Transverse colon (tissue), 4 donors: ENCODE measurements around the gene MTCH1. TPM values are rescaled to one million over a fixed set of nuclear protein-coding genes. Genes with fewer than 3 reads are reported as not detected.
A peak's percentile ranks its signal among the peaks of the same experiment; 100 is the strongest.

Source experiments
- DNase-seq: peaks from one replicate; pipeline ENCODE4 v3.0.0-alpha.2; 2019
- H3K27ac ChIP-seq, 4 donors: fragments of 200-600 bp; sonication (generic); 2 replicates each; pipeline ENCODE4 v1.5.1; 2016 to 2018; ENCODE audit warnings: inconsistent platforms in 4 of 4
- H3K27me3 ChIP-seq: fragments of 200-600 bp; sonication (generic); 2 replicates; pipeline ENCODE4 v1.5.1; 2017; ENCODE audit warnings: inconsistent platforms
- H3K36me3 ChIP-seq, 4 donors: fragments of 200-600 bp; sonication (generic); 2 replicates each; pipeline ENCODE4 v1.5.1; 2017 to 2019; ENCODE audit warnings: inconsistent platforms in 4 of 4
- H3K4me1 ChIP-seq, 4 donors: fragments of 200-600 bp; sonication (generic); 2 replicates each; pipeline ENCODE4 v1.5.1; 2017 to 2020; ENCODE audit warnings: inconsistent platforms in 4 of 4
- H3K4me3 ChIP-seq, 4 donors: fragments of 200-600 bp; sonication (generic); 1 replicate in 1 of 4; 2 replicates in 3 of 4; pipeline versions ENCODE4 v1.5.1 to v1.6.1; 2017 to 2019; ENCODE audit warnings: inconsistent platforms in 4 of 4
- H3K9me3 ChIP-seq, 2 donors: fragments of 200-600 bp; sonication (generic); 2 replicates each; pipeline ENCODE4 v1.5.1; 2017 to 2019; ENCODE audit warnings: inconsistent platforms in 2 of 2
- EP300 ChIP-seq: sonication (generic); formaldehyde crosslinking; IDR thresholded peaks from one replicate; pipeline ENCODE4 v1.6.1; 2017; ENCODE audit warnings: antibody characterized with exemption, low read depth
- POLR2A ChIP-seq: fragments of 450-650 bp; IDR thresholded peaks from one replicate; pipeline ENCODE4 v1.6.1; 2016; ENCODE audit warnings: antibody characterized with exemption, mild to moderate bottlenecking, moderate library complexity
- POLR2AphosphoS5 ChIP-seq, 3 donors: sonication (generic); formaldehyde crosslinking; IDR thresholded peaks; one replicate each; pipeline ENCODE4 v1.6.1; 2016; ENCODE audit warnings: antibody characterized with exemption in 3 of 3
- WGBS, 2 donors: methylation state at CpG; one replicate each; pipeline ENCODE4 v1.1.5; 2018; ENCODE audit warnings: low coverage in 1 of 2; 5-methylcytosine and 5-hydroxymethylcytosine counted together
- in situ Hi-C, 4 donors: fragments of 200-750 bp; cut with MboI; loops; one replicate each; pipeline versions ENCODE4 v1.15.0 to v1.15.1; 2017; ENCODE audit warnings: low sequenced_read_pairs in 3 of 4, low pct_ligation_motif_present in 1 of 4, low pct_unique_long_range_greater_than_20kb in 1 of 4
- intact Hi-C: fragments of 100-400 bp; cut with DNase I; formaldehyde crosslinking; loops from one replicate; pipeline ENCODE4 v1.15.1; 2023; ENCODE audit warnings: low total_unique reads
- total RNA-seq, 4 donors: library from RNA; depleted of rRNA; stranded (reverse); fragments of >200 nt; gene quantifications; one replicate each; pipeline ENCODE4 v1.1.0, GENCODE V29; 2016
- TF ChIP-seq, protein P1 (sequence below), 5 experiments: fragments of 200-600 bp in 3 of 5; fragments of 450-650 bp in 2 of 5; sonication (generic) in 3 of 5; IDR thresholded peaks; 1 replicate in 2 of 5; 2 replicates in 3 of 5; pipeline ENCODE4 v1.5.1; 2016 to 2017; ENCODE audit warnings: antibody characterized with exemption in 5 of 5, inconsistent platforms in 3 of 5, mild to moderate bottlenecking in 2 of 5, moderate library complexity in 1 of 5

Gene MTCH1
- total RNA-seq, 4 donors from 2014 or later: 123 to 190 (median 152) TPM

DNA sequence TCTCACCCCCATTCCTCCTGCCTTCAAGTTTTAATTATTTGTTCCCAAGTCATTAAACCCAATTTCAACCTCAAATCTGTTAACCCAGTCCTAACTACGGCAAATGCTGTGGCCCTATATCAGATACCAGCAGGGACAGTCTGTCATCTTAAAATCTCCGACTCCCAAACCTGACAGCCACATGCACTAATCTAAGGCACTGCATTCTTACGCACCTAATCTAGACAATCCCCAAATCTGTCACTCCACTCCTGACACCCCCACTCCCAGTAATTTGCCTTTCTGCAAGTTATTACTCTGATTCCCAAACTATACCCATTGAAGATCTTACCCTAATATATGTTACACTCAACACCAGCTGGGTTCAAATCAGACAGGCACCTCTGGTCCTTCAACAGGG, 2.5 kb downstream of the MTCH1 start:
- in situ Hi-C loops: loop anchor here in 1 of 4 donors (10.0 kb wide), 1 partner anchor 99 kb away; the partner anchor contains the start of gene C6orf89
- peaks cover 28 to 68% (median 43%) of the 10 kb centered on the region in 4 donors for H3K4me1 ChIP-seq
- H3K27me3 ChIP-seq: no peaks in the 10 kb centered on the region
- H3K36me3 ChIP-seq: peaks cover 0 to under 1% (median under 1%) of the 10 kb centered on the region in 4 donors
- H3K27ac ChIP-seq: peak overlapping the region in 1 of 4 donors; percentile 94
- TF ChIP-seq, protein P1, sequence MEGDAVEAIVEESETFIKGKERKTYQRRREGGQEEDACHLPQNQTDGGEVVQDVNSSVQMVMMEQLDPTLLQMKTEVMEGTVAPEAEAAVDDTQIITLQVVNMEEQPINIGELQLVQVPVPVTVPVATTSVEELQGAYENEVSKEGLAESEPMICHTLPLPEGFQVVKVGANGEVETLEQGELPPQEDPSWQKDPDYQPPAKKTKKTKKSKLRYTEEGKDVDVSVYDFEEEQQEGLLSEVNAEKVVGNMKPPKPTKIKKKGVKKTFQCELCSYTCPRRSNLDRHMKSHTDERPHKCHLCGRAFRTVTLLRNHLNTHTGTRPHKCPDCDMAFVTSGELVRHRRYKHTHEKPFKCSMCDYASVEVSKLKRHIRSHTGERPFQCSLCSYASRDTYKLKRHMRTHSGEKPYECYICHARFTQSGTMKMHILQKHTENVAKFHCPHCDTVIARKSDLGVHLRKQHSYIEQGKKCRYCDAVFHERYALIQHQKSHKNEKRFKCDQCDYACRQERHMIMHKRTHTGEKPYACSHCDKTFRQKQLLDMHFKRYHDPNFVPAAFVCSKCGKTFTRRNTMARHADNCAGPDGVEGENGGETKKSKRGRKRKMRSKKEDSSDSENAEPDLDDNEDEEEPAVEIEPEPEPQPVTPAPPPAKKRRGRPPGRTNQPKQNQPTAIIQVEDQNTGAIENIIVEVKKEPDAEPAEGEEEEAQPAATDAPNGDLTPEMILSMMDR (IDR thresholded peaks at IDR 0.05): no peak
- no peak for TF ChIP-seq POLR2A
- no peak for TF ChIP-seq POLR2AphosphoS5 (IDR thresholded peaks at IDR 0.05)
- TF ChIP-seq EP300: no peak
- DNase-seq: no peak
- WGBS, 2 donors: 91 to 98% methylated on average over 3 of the region's 3 CpGs
- intact Hi-C loops: loop anchor here (5.0 kb wide), 1 partner anchor 34 kb away; no protein-coding TSS in a partner anchor
- no peak overlapping the region for H3K4me3 ChIP-seq
- no peaks in the 10 kb centered on the region for H3K9me3 ChIP-seq

DNA sequence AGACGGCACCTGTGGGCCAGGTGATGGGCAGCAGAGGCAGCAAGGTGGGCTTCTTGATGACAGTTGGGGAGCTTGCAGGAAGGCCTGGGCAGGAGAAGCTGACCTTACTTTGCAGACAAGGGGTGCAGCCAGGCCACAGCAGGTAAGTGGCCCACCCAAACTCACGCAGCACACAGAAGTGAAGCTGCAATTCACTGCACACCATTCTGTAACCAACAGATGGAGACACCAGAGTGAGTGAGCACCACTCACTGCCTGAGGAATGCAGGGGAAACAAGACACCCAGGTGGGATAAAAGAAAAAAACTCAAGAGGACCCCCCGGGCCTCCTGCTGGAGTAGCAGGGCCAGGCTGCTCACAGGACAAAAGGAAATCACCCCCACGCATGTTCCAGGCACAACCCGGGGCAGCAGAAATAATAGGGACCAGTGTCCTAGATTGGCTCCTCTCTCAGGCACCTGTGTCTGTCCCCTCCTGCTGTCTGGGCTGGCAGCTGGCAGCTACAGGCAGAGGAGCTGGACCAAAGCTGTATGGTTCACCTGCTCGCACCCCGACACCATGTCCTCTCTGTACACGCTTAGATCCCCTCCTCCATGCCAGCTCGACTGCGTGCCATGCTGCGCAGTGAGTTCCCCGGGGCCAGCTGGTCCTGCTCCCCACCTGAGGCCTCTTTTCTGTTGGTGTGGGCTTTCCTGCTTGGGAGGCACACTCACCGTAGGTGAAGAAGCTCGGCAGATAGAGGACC, 4.9 kb downstream of the MTCH1 start:
- in situ Hi-C loops (loop anchor here in 1 of 4 donors (10.0 kb wide), 1 partner anchor 96 kb away; the partner anchor contains the start of gene C6orf89), intact Hi-C loops (loop anchor here (5.0 kb wide), 1 partner anchor 36 kb away; no protein-coding TSS in a partner anchor)
- Histone ChIP-seq H3K4me1 (peaks cover 16 to 52% (median 34%) of the 10 kb centered on the region in 4 donors), H3K9me3 (no peaks in the 10 kb centered on the region), H3K27ac (no peak overlapping the region), H3K27me3 (no peaks in the 10 kb centered on the region), H3K36me3 (peaks cover 0 to 25% (median 12%) of the 10 kb centered on the region in 4 donors), H3K4me3 (no peak overlapping the region)
- no peak for DNase-seq
- WGBS, 2 donors: 80% methylated on average over 14 of the region's 14 CpGs; no CpG with 5 or more reads in 1 of the 2 donors
- TF ChIP-seq POLR2A: no peak
- TF ChIP-seq POLR2AphosphoS5 (IDR thresholded peaks at IDR 0.05): no peak
- TF ChIP-seq, protein P1 (IDR thresholded peaks at IDR 0.05): no peak
- no peak for TF ChIP-seq EP300

DNA sequence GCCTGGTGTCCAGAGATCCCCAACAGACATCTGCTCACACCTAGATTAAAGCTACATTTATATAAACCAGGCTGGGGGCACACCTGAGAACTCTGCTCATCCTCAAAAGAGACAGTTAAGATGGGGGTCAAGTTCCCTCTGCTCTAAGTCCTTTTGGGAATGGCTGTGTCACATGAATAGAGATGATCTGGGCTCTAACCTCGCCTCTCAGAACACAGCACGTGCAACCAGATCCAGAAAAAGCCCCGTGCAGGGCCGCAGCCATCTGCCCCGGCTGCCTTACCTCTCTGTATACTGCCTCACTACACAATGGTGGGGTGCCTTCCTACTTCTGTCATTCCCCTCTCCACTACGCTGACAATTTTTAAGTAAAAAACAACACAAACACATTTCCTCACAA, 5.9 kb downstream of the MTCH1 start:
- Histone ChIP-seq H3K4me3 (no peak overlapping the region), H3K4me1 (peaks cover 16 to 52% (median 33%) of the 10 kb centered on the region in 4 donors), H3K27me3 (no peaks in the 10 kb centered on the region), H3K9me3 (no peaks in the 10 kb centered on the region), H3K27ac (peak overlapping the region in 2 of 4 donors; percentile 3 to 7), H3K36me3 (peaks cover 0 to 34% (median 16%) of the 10 kb centered on the region in 4 donors)
- in situ Hi-C loops: loop anchor here in 1 of 4 donors (10.0 kb wide), 1 partner anchor 95 kb away; the partner anchor contains the start of gene C6orf89
- DNase-seq: no peak
- WGBS, 2 donors: 81 to 91% methylated on average over 6 of the region's 6 CpGs
- TF ChIP-seq, protein P1 (IDR thresholded peaks at IDR 0.05): no peak
- TF ChIP-seq POLR2A (no peak), POLR2AphosphoS5 (IDR thresholded peaks at IDR 0.05) (no peak), EP300 (no peak)
- intact Hi-C loops: loop anchor here (5.0 kb wide), 1 partner anchor 37 kb away; no protein-coding TSS in a partner anchor

DNA sequence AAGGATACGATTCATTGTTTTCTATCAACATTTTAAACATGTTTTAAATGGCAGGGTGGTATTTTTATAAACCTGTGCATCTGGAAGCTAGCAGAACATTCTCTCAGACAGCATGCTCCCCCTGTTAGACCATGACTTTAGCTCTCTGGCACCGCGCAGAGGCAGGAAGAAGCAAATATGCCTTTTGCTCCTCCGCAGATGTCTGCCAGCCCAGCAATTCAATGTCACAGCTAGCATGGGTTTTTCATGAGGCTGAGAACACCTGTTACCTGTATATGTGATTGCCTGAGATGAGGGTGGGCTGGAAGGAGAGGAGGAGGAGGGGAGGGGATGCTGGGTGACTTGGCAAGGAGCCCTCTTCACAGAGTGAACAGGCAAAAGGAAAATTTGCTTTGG, 6.7 kb downstream of the MTCH1 start:
- TF ChIP-seq, protein P1 (IDR thresholded peaks at IDR 0.05): peak; percentile 41 to 53 (median 47)
- TF ChIP-seq EP300: no peak
- no peak for TF ChIP-seq POLR2AphosphoS5 (IDR thresholded peaks at IDR 0.05)
- intact Hi-C loops: no loop called here

More for the DNA sequence above, 6.7 kb downstream of the MTCH1 start:
- H3K4me3 ChIP-seq: no peak overlapping the region
- peak; percentile 45 for DNase-seq
- in situ Hi-C loops: no loop called here
- H3K4me1 ChIP-seq: peaks cover 13 to 44% (median 25%) of the 10 kb centered on the region in 4 donors
- peak overlapping the region in 1 of 4 donors; percentile 3 for H3K27ac ChIP-seq
- no peaks in the 10 kb centered on the region for H3K9me3 ChIP-seq
- no peaks in the 10 kb centered on the region for H3K27me3 ChIP-seq
- H3K36me3 ChIP-seq: peaks cover 0 to 42% (median 20%) of the 10 kb centered on the region in 4 donors
- WGBS, 2 donors: 37 to 41% methylated on average over 2 to 4 of the region's 4 CpGs
